Measurements from ENCODE around the gene PRKCD. TPM values are rescaled to one million over a fixed set of nuclear protein-coding genes. Genes with fewer than 3 reads are reported as not detected.
A peak's percentile ranks its signal among the peaks of the same experiment; 100 is the strongest.

PRKCD gene
- total and polyA plus RNA-seq, 2 of the 4 experiments (the other 2 are of a cell fraction): 4.3 to 19.0 TPM

DNA sequence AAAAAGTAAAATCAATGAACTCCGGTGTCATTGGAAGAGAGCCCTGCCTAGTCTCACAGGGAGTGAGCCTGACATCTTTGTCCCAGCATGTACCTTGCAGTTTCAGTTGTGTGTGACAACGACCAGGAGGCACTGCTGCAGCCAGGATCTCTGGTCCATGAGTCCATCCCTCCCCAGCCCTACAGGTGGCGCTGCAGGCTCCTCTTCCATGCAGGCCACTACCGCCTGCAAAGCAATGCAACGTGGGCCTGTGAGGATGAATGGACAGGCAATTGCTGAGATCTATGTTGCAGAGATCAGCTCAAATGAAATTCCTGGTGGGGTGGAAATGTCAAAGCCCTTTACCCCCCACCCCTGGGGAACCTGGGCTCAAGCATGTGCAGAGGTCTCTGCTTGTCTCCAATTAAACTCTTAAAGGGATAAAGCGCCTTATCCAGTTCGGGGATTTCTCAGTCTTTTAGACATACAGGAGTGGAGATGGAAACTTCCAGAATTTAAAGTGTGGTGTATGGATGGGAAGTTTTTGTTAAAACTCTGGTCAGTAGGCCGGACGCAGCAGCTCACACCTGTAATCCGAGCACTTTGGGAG, 59.0 kb downstream of the PRKCD start:
- no peaks in the 10 kb centered on the region for H4K20me1 ChIP-seq (ENCODE audit: insufficient read depth, low read length)
- in situ Hi-C loops (cut with MboI; ENCODE audit: low sequenced_read_pairs): loop anchor here (25.0 kb wide), 1 partner anchor 492 kb away; no protein-coding TSS in a partner anchor
- 0 out of 2 replicates have a peak, but pooled peaks cover 4% of the 10 kb centered on the region for H3K9me1 ChIP-seq (ENCODE audit: insufficient read depth, low read length)
- no peak overlapping the region for H3K9ac ChIP-seq (ENCODE audit: low read depth, low read length)
- H2AFZ ChIP-seq (replicated peaks; ENCODE audit: low read length, poor library complexity): peak overlapping the region; percentile 77
- H3K56ac ChIP-seq (ENCODE audit: extremely low read depth, insufficient read depth, low read length): no peak overlapping the region
- no peaks in the 10 kb centered on the region for H3K27me3 ChIP-seq (ENCODE audit: control insufficient read depth, insufficient read depth, low read length)
- H3K4me2 ChIP-seq (ENCODE audit: low read depth, low read length): no peak overlapping the region
- no peak overlapping the region for H3K18ac ChIP-seq (ENCODE audit: low read depth, low read length)
- no peaks in the 10 kb centered on the region for H3K4me1 ChIP-seq (ENCODE audit: control insufficient read depth, insufficient read depth, low read length)
- H3K9me3 ChIP-seq (ENCODE audit: control insufficient read depth, insufficient read depth, low read length): no peaks in the 10 kb centered on the region
- no peak overlapping the region for H4K8ac ChIP-seq (ENCODE audit: low read depth in 2 of 2, low read length in 2 of 2)
- no peak overlapping the region for H4K91ac ChIP-seq (ENCODE audit: insufficient read depth, low read depth, low read length)
- TF ChIP-seq SMC3 (IDR thresholded peaks at IDR 0.05; ENCODE audit: low read depth, low read length): peak; percentile 63
- TF ChIP-seq MAZ (IDR thresholded peaks at IDR 0.05; ENCODE audit: borderline replicate concordance, low read depth, low read length): no peak; the same call in 1 of the 2 replicates
- peak; percentile 39; the same call in 1 of the 2 replicates for TF ChIP-seq POLR2A (IDR thresholded peaks at IDR 0.05; ENCODE audit: low read depth, low read length)
- TF ChIP-seq RFX5 (IDR thresholded peaks at IDR 0.05; ENCODE audit: low read depth, low read length): no peak
- peak; percentile 91 for TF ChIP-seq CTCF (conservative IDR thresholded peaks at IDR 0.05; ENCODE audit: low read depth, low read length)
- peak; percentile 87 for TF ChIP-seq RAD21 (IDR thresholded peaks at IDR 0.05; ENCODE audit: low read length)
- peak; percentile 58; the same call in 1 of the 2 replicates for TF ChIP-seq MXI1 (IDR thresholded peaks at IDR 0.05; ENCODE audit: borderline replicate concordance, low read depth, low read length)
- H2BK120ac ChIP-seq (ENCODE audit: low read depth, low read length): no peak overlapping the region
- dilution Hi-C loops (cut with HindIII; ENCODE audit: low sequenced_read_pairs, unreplicated experiment): no loop called here
- H3K14ac ChIP-seq (replicated peaks; ENCODE audit: low read depth, low read length): no peak overlapping the region
- 81% methylated on average over 3 of the region's 10 CpGs; no CpG with 5 or more reads in 1 of the 2 experiments for WGBS, 2 experiments (ENCODE audit: extremely low coverage in 2 of 2, insufficient read length in 1 of 2)
- ChIA-PET POLR2A (ENCODE audit: unreplicated experiment) (no interaction called here), CTCF (interaction anchor here (0.5 to 1.6 kb wide), 8 partner anchors 36 to 1321 kb away, joined by 3 to 4 read pairs (median 4); partner anchors contain the start of gene TKT)
- no peak overlapping the region for H3K27ac ChIP-seq (ENCODE audit: insufficient read depth, low read length)
- no peak overlapping the region for H3K4me3 ChIP-seq (ENCODE audit: insufficient read depth, low read depth, low read length)
- H4K5ac ChIP-seq (ENCODE audit: low read depth, low read length): no peak overlapping the region
- H3K23ac ChIP-seq (ENCODE audit: low read depth, low read length): no peak overlapping the region
- no peak overlapping the region for H2BK15ac ChIP-seq (ENCODE audit: low read depth, low read length)
- H3K4ac ChIP-seq (ENCODE audit: low read depth, low read length): no peak overlapping the region
- ATAC-seq (ENCODE audit: low read depth) (peak; percentile 95), DNase-seq (peak; percentile 72)
- peaks cover 25% of the 10 kb centered on the region for H3K36me3 ChIP-seq (ENCODE audit: control insufficient read depth, insufficient read depth, low read length)
- H3K79me1 ChIP-seq (ENCODE audit: low read depth in 1 of 2, low read length in 2 of 2): no peaks in the 10 kb centered on the region; a peak in 1 of 4 replicates
- H2AK9ac ChIP-seq (replicated peaks; ENCODE audit: low read depth, low read length, poor library complexity): peak overlapping the region; percentile 73
- H2AK5ac ChIP-seq (ENCODE audit: low read depth, low read length): no peak overlapping the region
- no peak overlapping the region for H2BK20ac ChIP-seq (ENCODE audit: low read depth, low read length)
- intact Hi-C loops (cut with micrococcal nuclease): loop anchor here (1.0 to 5.0 kb wide), 2 partner anchors 77 to 490 kb away; no protein-coding TSS in a partner anchor
- H2BK5ac ChIP-seq (ENCODE audit: low read depth, low read length, poor library complexity, severe bottlenecking): no peak overlapping the region
- BruUV-seq (replicated peaks): no TSS peak

Measured in IMR-90 (cell line).